K562 (cell line): ENCODE results near the gene RCOR1. TPM values are rescaled to one million over a fixed set of nuclear protein-coding genes. Genes with fewer than 3 reads are reported as not detected.

Experiments used
- ATAC-seq: fragments of 200-7000 bp; cut with Tn5 transposase; 3 replicates; pipeline ENCODE4 v1.9.1; 2020; ENCODE audit warnings: moderate library complexity
- BruUV-seq: library from RNA; stranded (reverse); fragments of 400-500 nt; replicated peaks from 2 replicates; lab custom pipeline; 2021; lab: Mats Ljungman, UMichigan
- CTCF ChIA-PET: fragments of 300-600 bp; formaldehyde crosslinking; extraction: SDS; loops from one replicate; lab custom pipeline; 2021; ENCODE audit warnings: low intra/inter-chr PET ratio; lab: Yijun Ruan, JAX
- POLR2A ChIA-PET: fragments of 300-600, 350-650 bp; sonication (Branson Sonifier 250); formaldehyde crosslinking; extraction: SDS; loops from one replicate; lab custom pipeline; 2021; ENCODE audit warnings: antibody characterized with exemption, inconsistent platforms; lab: Yijun Ruan, JAX
- DNase-seq, 4 experiments: peaks; one replicate each; pipeline versions ENCODE4 v3.0.0 to v3.0.0-alpha.2; 2011 to 2018; ENCODE audit warnings: low spot score in 3 of 4, mixed read lengths in 3 of 4; ENCODE audit errors: extremely low read depth in 1 of 4
- FAIRE-seq: peaks from 2 replicates; lab custom pipeline; 2011; peaks lifted over from hg19 to GRCh38; lab: Jason Lieb, UNC
- H2AFZ ChIP-seq: 2 replicates; pipeline ENCODE4 v1.6.0; 2011; ENCODE audit warnings: low read depth, low read length, control low read depth, inconsistent platforms
- H3K27ac ChIP-seq: fragments of 200-600 bp; 3 replicates; pipeline ENCODE4 v1.8.0; 2011; ENCODE audit warnings: low read depth, mild to moderate bottlenecking, control low read depth, inconsistent platforms, low read length, moderate library complexity, mixed read lengths; ENCODE audit errors: extremely low read depth
- H3K27me3 ChIP-seq, 2 experiments: fragments of 300-600 bp in 1 of 2; 2 replicates in 1 of 2; 3 replicates in 1 of 2; pipeline versions ENCODE4 v1.6.0 to v1.8.0; 2011; ENCODE audit warnings: inconsistent platforms in 2 of 2, low read length in 2 of 2, mild to moderate bottlenecking in 1 of 2, mixed read lengths in 1 of 2, moderate library complexity in 1 of 2; ENCODE audit not compliant: control insufficient read depth in 2 of 2, insufficient read depth in 2 of 2
- H3K36me3 ChIP-seq: fragments of 300-600 bp; 3 replicates; pipeline ENCODE4 v1.8.0; 2011; ENCODE audit warnings: mild to moderate bottlenecking, low read length, inconsistent platforms; ENCODE audit not compliant: control insufficient read depth, insufficient read depth
- H3K4me1 ChIP-seq, 2 experiments: fragments of 200-600 bp in 1 of 2; replicated peaks in 1 of 2; 2 replicates in 1 of 2; 3 replicates in 1 of 2; pipeline versions ENCODE4 v1.5.1 to v1.8.0; 2011; ENCODE audit warnings: inconsistent platforms in 2 of 2, low read length in 2 of 2, mild to moderate bottlenecking in 1 of 2, mixed read lengths in 1 of 2, moderate library complexity in 1 of 2; ENCODE audit not compliant: control insufficient read depth in 2 of 2, insufficient read depth in 2 of 2
- H3K4me2 ChIP-seq: 2 replicates; pipeline ENCODE4 v1.6.1; 2011; ENCODE audit warnings: low read length, control low read depth, inconsistent platforms, mixed read lengths; ENCODE audit not compliant: insufficient read depth
- H3K4me3 ChIP-seq: fragments of 200-600 bp; sonication (generic), shearing (Covaris generic); 2 replicates; pipeline ENCODE4 v1.5.1; 2016; ENCODE audit warnings: control low read depth, inconsistent platforms
- H3K79me2 ChIP-seq: fragments of 200-600 bp; 3 replicates; pipeline ENCODE4 v1.8.0; 2011; ENCODE audit warnings: low read length, inconsistent platforms; ENCODE audit not compliant: control insufficient read depth, insufficient read depth
- H3K9ac ChIP-seq, 2 experiments: 2 replicates each; pipeline versions ENCODE4 v1.6.0 to v1.6.1; 2011; ENCODE audit warnings: low read depth in 2 of 2, low read length in 2 of 2, control low read depth in 1 of 2, inconsistent platforms in 1 of 2, mild to moderate bottlenecking in 1 of 2, mixed read lengths in 1 of 2; ENCODE audit not compliant: insufficient read depth in 1 of 2
- H3K9me1 ChIP-seq: one replicate; pipeline ENCODE4 v1.6.0; 2011; ENCODE audit warnings: inconsistent platforms, mild to moderate bottlenecking, low read length, moderate library complexity; ENCODE audit not compliant: control insufficient read depth, insufficient read depth
- H3K9me3 ChIP-seq: replicated peaks from 2 replicates; pipeline ENCODE4 v1.5.1; 2011; ENCODE audit warnings: low read depth, low read length, inconsistent platforms; ENCODE audit not compliant: control insufficient read depth, insufficient read depth
- H4K20me1 ChIP-seq: replicated peaks from 2 replicates; pipeline ENCODE4 v1.6.1; 2011; ENCODE audit warnings: low read length, inconsistent platforms, mixed read lengths; ENCODE audit not compliant: control insufficient read depth, insufficient read depth
- HNRNPUL1 ChIP-seq: fragments of 200-400 bp; formaldehyde crosslinking; IDR thresholded peaks from 2 replicates; pipeline ENCODE4 v1.6.1; 2017; ENCODE audit warnings: low read length
- TFAM ChIP-seq: fragments of 250-450 bp; sonication (Bioruptor Pico); conservative IDR thresholded peaks from 2 replicates; pipeline ENCODE4 v1.5.0; 2021; ENCODE audit warnings: mild to moderate bottlenecking, moderate library complexity
- U2AF2 ChIP-seq: fragments of 200-400 bp; formaldehyde crosslinking; optimal IDR thresholded peaks from 2 replicates; pipeline ENCODE3; 2017; ENCODE audit warnings: low read depth, mild to moderate bottlenecking, low read length
- ZEB2 ChIP-seq: fragments of 450-650 bp; IDR thresholded peaks from 2 replicates; pipeline ENCODE4 v1.6.1; 2016
- ZNF436 ChIP-seq: fragments of 250-450, 450-650 bp; sonication (Bioruptor Pico); formaldehyde crosslinking; IDR thresholded peaks from 2 replicates; pipeline ENCODE4 v1.7.0; 2020; ENCODE audit warnings: mild to moderate bottlenecking
- ZNF644 ChIP-seq: fragments of 200-800 bp; sonication (Bioruptor generic); IDR thresholded peaks from 2 replicates; pipeline ENCODE4 v1.6.1; 2016; ENCODE audit warnings: low read depth, missing genetic modification characterization, missing compliant biosample characterization
- WGBS: fragments of 100-300 bp; shearing (Covaris generic); methylation state at CpG from one replicate; pipeline ENCODE4 v1.1.6; 2016; ENCODE audit warnings: low coverage, mixed read lengths; ENCODE audit not compliant: insufficient coverage; ENCODE audit errors: missing lambda C conversion rate; 5-methylcytosine and 5-hydroxymethylcytosine counted together
- in situ Hi-C: fragments of 300-500 bp; cut with MboI; formaldehyde crosslinking; loops from 4 replicates; pipeline ENCODE4 v1.15.0; 2018; ENCODE audit warnings: inconsistent platforms, mixed read lengths
- intact Hi-C: fragments of 100-400 bp; cut with micrococcal nuclease; formaldehyde crosslinking; loops from 2 replicates; pipeline ENCODE4 v1.14.2; 2022
- polyA plus RNA-seq, 8 experiments: library from polyadenylated mRNA; depleted of rRNA in 4 of 8; stranded (reverse) in 5 of 8; unstranded in 3 of 8; fragments of >200 nt; fragmentation: Nextera tagmentation in 2 of 8; fragmentation: Illumina TruSeq in 1 of 8; extraction: Ambion mirVana in 2 of 8; extraction: Trizol in 1 of 8; gene quantifications; 2 replicates each; pipeline versions ENCODE4 v1.2.1 to v1.2.3, GENCODE V29; 2011 to 2014; ENCODE audit warnings: inconsistent platforms in 1 of 8, missing spikeins in 1 of 8
- total RNA-seq, 7 experiments: library from RNA; depleted of rRNA in 6 of 7; stranded (reverse); fragments of >200 nt in 6 of 7; fragmentation: Illumina TruSeq in 2 of 7; extraction: Trizol in 2 of 7; gene quantifications; 2 replicates each; pipeline versions ENCODE4 v1.2.1 to v1.2.3, GENCODE V29; 2011 to 2021; ENCODE audit warnings: low replicate concordance in 1 of 7
- TF ChIP-seq, protein P1 (sequence below): sonication (generic); formaldehyde crosslinking; IDR thresholded peaks from 2 replicates; pipeline ENCODE4 v1.4.0; 2020; ENCODE audit warnings: mild to moderate bottlenecking, missing genetic modification reagents
- TF ChIP-seq, protein P2 (sequence below): sonication (generic); formaldehyde crosslinking; IDR thresholded peaks from 2 replicates; pipeline ENCODE4 v1.8.1; 2023; ENCODE audit warnings: mild to moderate bottlenecking, missing genetic modification reagents

RCOR1 gene
- total and polyA plus RNA-seq, 9 of the 15 experiments (the other 6 are each of a cell fraction or from before 2014, with no cell fraction given) = 8.5 to 47.9 (median 20.9) TPM

DNA sequence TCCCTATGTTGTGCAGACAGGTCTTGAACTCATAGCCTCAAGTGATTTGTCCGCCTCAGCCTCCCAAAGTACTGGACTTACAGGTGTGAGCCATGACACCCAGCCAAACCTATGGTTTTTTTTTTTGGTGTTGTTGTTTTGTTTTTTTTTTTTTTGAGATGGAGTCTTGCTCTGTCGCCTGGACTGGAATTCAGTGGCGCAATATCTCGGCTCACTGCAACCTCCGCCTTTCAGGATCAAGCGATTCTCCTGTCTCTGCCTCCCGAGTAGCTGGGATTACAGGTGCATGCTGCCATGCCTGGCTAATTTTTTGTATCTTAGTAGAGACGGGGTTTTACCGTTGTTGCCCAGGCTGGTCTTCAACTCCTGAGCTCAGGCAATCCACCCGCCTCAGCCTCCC, 11.3 kb upstream of the RCOR1 start:
- no TSS peak for BruUV-seq
- POLR2A ChIA-PET = no interaction called here
- in situ Hi-C loops = no loop called here
- no peak overlapping the region for H3K4me3 ChIP-seq
- H3K9ac ChIP-seq = peak overlapping the region in 1 of 2 experiments; percentile 35; a peak in 1 of 4 replicates
- H3K9me3 ChIP-seq = no peaks in the 10 kb centered on the region
- H3K79me2 ChIP-seq = no peaks in the 10 kb centered on the region
- H3K27ac ChIP-seq = no peak overlapping the region
- DNase-seq = no peak
- no peak for FAIRE-seq
- H3K36me3 ChIP-seq = no peaks in the 10 kb centered on the region
- no peak overlapping the region for H3K4me2 ChIP-seq
- no peak overlapping the region for H2AFZ ChIP-seq
- CTCF ChIA-PET = no interaction called here
- no peaks in the 10 kb centered on the region for H3K9me1 ChIP-seq
- WGBS = 86% methylated on average over 7 of the region's 10 CpGs
- TF ChIP-seq HNRNPUL1 = no peak
- TF ChIP-seq ZNF436 = no peak
- no peak for TF ChIP-seq U2AF2
- TF ChIP-seq, protein P1, sequence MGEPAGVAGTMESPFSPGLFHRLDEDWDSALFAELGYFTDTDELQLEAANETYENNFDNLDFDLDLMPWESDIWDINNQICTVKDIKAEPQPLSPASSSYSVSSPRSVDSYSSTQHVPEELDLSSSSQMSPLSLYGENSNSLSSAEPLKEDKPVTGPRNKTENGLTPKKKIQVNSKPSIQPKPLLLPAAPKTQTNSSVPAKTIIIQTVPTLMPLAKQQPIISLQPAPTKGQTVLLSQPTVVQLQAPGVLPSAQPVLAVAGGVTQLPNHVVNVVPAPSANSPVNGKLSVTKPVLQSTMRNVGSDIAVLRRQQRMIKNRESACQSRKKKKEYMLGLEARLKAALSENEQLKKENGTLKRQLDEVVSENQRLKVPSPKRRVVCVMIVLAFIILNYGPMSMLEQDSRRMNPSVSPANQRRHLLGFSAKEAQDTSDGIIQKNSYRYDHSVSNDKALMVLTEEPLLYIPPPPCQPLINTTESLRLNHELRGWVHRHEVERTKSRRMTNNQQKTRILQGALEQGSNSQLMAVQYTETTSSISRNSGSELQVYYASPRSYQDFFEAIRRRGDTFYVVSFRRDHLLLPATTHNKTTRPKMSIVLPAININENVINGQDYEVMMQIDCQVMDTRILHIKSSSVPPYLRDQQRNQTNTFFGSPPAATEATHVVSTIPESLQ (CRISPR knock-in tag) = no peak
- TF ChIP-seq, protein P2, sequence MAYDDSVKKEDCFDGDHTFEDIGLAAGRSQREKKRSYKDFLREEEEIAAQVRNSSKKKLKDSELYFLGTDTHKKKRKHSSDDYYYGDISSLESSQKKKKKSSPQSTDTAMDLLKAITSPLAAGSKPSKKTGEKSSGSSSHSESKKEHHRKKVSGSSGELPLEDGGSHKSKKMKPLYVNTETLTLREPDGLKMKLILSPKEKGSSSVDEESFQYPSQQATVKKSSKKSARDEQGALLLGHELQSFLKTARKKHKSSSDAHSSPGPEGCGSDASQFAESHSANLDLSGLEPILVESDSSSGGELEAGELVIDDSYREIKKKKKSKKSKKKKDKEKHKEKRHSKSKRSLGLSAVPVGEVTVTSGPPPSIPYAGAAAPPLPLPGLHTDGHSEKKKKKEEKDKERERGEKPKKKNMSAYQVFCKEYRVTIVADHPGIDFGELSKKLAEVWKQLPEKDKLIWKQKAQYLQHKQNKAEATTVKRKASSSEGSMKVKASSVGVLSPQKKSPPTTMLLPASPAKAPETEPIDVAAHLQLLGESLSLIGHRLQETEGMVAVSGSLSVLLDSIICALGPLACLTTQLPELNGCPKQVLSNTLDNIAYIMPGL = no peak
- no peak for TF ChIP-seq ZEB2
- TF ChIP-seq TFAM (CRISPR knock-in tag) = no peak
- TF ChIP-seq ZNF644 = no peak
- intact Hi-C loops = no loop called here
- no peaks in the 10 kb centered on the region for H4K20me1 ChIP-seq
- H3K27me3 ChIP-seq = no peaks in the 10 kb centered on the region
- peaks cover 14 to 19% of the 10 kb centered on the region in 2 experiments; a peak in 4 of 5 replicates for H3K4me1 ChIP-seq
- ATAC-seq = no peak
